Measurements from ENCODE around the gene BMP2.

BMP2 gene

DNA sequence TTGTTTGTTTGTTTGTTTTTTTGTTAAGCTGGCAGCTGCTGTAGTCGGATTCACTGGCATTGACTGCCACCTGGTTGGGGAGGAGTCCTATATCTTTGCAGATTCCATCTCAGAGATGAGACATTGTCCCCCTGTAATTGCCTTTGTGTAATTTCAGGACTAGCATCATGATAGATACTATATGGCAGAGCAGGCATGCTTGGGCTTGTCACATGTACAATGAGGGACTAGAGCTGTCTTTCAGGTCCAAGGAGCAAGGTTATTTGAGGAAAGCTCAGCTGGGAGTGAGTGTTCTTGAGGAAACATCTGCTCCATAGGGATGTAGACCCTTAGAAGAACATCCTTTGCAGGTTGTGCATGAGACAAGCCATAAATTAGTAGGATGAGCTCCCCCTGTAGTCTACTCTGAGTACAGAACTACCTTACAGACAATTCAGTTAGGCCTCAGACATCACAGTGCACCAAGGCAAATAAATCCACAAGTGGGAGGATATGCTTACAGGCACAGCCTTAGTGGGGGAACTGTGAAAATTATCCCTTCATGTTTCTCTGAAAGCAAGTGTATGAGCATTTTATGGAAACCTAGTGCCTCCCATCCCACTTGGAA lies 62.1 kb downstream of the BMP2 start:
- DNase-seq (ENCODE audit: low read depth, low spot score), result no peak
